ENCODE measurements around the gene RPS4Y1. TPM values are rescaled to one million over a fixed set of nuclear protein-coding genes. Genes with fewer than 3 reads are reported as not detected.

RPS4Y1 gene
- total RNA-seq, 2 donors from 2014 or later = not detected

DNA sequence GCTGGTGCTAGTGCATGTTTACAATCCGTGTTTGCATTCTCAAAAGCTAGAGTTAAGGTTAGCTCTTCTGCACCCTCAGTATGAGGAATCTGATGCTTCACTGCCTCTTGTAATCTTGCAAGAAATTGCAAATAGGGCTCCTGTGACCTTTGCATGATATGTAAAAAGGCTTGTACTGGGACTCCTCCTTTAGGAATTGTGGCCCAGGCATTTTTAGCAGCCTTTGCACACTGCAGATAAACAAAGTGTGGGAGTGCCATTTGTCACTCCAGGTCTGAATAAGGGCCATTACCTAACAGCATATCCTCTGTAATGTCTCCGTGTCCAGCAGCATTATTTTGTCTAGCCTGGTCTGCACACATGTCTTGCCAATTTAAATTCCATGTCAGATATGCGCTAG is 44.5 kb downstream of the RPS4Y1 start:
- TF ChIP-seq, protein P1, sequence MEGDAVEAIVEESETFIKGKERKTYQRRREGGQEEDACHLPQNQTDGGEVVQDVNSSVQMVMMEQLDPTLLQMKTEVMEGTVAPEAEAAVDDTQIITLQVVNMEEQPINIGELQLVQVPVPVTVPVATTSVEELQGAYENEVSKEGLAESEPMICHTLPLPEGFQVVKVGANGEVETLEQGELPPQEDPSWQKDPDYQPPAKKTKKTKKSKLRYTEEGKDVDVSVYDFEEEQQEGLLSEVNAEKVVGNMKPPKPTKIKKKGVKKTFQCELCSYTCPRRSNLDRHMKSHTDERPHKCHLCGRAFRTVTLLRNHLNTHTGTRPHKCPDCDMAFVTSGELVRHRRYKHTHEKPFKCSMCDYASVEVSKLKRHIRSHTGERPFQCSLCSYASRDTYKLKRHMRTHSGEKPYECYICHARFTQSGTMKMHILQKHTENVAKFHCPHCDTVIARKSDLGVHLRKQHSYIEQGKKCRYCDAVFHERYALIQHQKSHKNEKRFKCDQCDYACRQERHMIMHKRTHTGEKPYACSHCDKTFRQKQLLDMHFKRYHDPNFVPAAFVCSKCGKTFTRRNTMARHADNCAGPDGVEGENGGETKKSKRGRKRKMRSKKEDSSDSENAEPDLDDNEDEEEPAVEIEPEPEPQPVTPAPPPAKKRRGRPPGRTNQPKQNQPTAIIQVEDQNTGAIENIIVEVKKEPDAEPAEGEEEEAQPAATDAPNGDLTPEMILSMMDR (IDR thresholded peaks at IDR 0.05) = no peak
- Histone ChIP-seq H3K4me3 (no peak overlapping the region), H3K36me3 (no peaks in the 10 kb centered on the region), H3K27ac (no peak overlapping the region), H3K27me3 (no peaks in the 10 kb centered on the region), H3K4me1 (no peaks in the 10 kb centered on the region), H3K9me3 (no peaks in the 10 kb centered on the region)
- DNase-seq (ENCODE audit: low spot score) = no peak

DNA sequence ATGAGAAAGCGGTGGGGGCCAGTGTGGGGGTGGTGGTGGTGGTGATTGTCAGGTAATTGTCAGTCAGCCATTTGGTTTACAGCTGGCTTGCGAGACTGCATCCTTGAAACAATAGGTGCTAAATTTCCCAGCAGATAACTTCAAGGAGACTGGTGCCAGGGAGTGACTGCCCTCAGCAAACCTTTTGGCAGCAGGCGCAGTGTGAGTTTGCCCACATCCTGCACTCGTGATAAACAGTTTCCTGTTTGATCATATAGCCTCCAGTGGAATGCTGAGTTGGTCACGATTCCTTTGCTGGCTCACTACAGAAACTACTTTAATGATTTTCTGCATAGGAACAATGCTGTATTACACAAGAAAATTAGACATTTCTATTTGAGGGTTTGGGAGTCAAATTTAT is 46.0 kb downstream of the RPS4Y1 start:
- Histone ChIP-seq H3K4me3 (no peak overlapping the region), H3K4me1 (no peaks in the 10 kb centered on the region), H3K27ac (no peak overlapping the region), H3K27me3 (no peaks in the 10 kb centered on the region), H3K36me3 (no peaks in the 10 kb centered on the region), H3K9me3 (no peaks in the 10 kb centered on the region)
- TF ChIP-seq, protein P1 (IDR thresholded peaks at IDR 0.05) = no peak
- DNase-seq (ENCODE audit: low spot score) = no peak

DNA sequence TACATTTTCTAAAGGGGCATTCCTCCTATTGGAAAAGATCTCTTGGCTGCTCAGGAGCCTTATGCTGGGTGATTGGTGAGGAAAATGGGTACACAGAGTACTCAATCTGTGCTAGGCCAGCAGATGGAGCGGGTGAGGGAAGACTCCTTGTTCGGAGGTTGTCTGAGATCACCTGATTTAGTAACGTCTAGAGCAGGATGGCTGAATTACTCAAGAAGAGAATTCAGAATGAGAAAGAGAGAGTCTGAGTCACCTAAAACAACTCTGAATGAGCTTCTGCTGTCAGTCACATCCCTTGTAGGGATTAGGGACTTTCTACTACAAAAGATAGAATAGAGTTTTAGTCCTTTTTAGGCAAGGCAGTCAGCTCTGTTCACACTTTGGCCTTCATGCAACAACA is 46.6 kb downstream of the RPS4Y1 start:
- Histone ChIP-seq H3K4me3 (no peak overlapping the region), H3K36me3 (no peaks in the 10 kb centered on the region), H3K27me3 (no peaks in the 10 kb centered on the region), H3K4me1 (no peaks in the 10 kb centered on the region), H3K27ac (no peak overlapping the region), H3K9me3 (no peaks in the 10 kb centered on the region)
- TF ChIP-seq, protein P1 (IDR thresholded peaks at IDR 0.05) = no peak
- no peak for DNase-seq (ENCODE audit: low spot score)

DNA sequence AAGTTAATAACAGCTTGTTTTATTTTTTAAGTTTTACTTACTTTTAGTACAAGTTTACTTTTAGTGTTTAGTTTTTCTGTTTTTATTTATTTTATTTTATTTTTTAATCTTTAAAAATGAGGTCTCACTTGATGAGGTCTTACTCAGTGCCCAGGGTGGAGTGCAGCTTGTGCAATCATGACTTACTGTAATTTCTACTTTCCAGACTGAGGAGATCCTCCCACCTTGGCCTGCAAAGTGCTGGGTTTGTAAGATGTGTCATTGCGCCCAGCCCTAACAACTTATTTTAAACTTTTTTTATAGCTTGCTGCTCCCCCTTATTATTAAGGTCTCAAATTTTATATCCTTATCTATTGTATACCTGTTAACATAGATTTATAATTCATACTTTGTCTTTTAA is 52.1 kb downstream of the RPS4Y1 start:
- H3K36me3 ChIP-seq = no peaks in the 10 kb centered on the region
- TF ChIP-seq, protein P1 (IDR thresholded peaks at IDR 0.05) = no peak
- H3K27ac ChIP-seq = no peak overlapping the region
- no peaks in the 10 kb centered on the region for H3K27me3 ChIP-seq
- no peak overlapping the region for H3K4me3 ChIP-seq
- H3K9me3 ChIP-seq = no peaks in the 10 kb centered on the region
- H3K4me1 ChIP-seq = no peaks in the 10 kb centered on the region
- DNase-seq (ENCODE audit: low spot score) = no peak

DNA sequence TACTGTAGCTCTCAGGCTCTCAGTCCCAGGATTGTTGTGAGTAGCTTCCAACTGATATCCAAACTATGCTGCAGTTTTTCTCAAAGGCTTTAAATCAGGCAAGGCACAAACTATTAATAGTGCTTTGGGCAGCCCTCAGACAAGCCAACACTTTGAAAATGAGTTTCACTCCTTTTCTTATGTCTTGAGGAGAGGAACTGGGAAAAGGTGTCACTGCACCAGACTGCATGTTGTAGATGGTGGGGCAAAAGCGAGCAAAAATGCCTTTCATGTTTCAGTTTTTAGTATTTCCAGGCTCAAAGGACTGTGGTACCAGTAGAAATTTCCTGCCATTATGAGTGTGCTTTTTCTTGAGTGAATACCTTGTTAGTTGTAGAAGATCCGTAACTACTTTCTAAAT is 54.6 kb downstream of the RPS4Y1 start:
- Histone ChIP-seq H3K27me3 (no peaks in the 10 kb centered on the region), H3K27ac (no peak overlapping the region), H3K4me1 (no peaks in the 10 kb centered on the region), H3K9me3 (no peaks in the 10 kb centered on the region), H3K36me3 (no peaks in the 10 kb centered on the region), H3K4me3 (no peak overlapping the region)
- TF ChIP-seq, protein P1 (IDR thresholded peaks at IDR 0.05) = no peak
- DNase-seq (ENCODE audit: low spot score) = no peak

DNA sequence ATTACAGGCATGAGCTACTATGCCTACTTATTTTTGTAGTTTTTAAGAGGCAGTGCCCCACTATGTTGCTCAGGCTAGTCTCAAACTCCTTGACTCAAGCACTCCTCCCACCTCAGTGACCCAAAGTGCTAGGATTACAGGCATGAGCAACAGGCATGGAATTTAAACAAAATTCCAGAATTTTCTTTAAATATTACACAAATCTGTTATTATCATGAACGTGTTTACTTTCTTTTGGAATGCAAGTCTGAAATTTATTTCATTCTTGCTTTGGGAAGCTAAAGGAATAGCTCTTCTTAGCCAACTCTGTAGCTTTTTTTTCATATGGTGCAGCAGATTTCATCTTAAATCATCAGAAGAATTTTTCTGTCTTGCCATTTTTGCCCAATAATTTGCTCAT is 66.0 kb downstream of the RPS4Y1 start:
- TF ChIP-seq, protein P1 (IDR thresholded peaks at IDR 0.05) = no peak
- H3K36me3 ChIP-seq = no peaks in the 10 kb centered on the region
- H3K27me3 ChIP-seq = no peaks in the 10 kb centered on the region
- H3K4me3 ChIP-seq = no peak overlapping the region
- no peak overlapping the region for H3K27ac ChIP-seq
- no peak for DNase-seq (ENCODE audit: low spot score)
- no peaks in the 10 kb centered on the region for H3K9me3 ChIP-seq
- H3K4me1 ChIP-seq = no peaks in the 10 kb centered on the region

All from right atrium auricular region (tissue), 2 donors.